K562 (cell line): ENCODE results near the gene TFEB. TPM values are rescaled to one million over a fixed set of nuclear protein-coding genes. Genes with fewer than 3 reads are reported as not detected.

Source experiments
- CBFA2T3 ChIP-seq: fragments of 450-650 bp; IDR thresholded peaks from 2 replicates; pipeline ENCODE4 v1.6.1; 2017
- E2F1 ChIP-seq: sonication (generic); formaldehyde crosslinking; IDR thresholded peaks from 2 replicates; pipeline ENCODE4 v1.8.1; 2023; ENCODE audit warnings: mild to moderate bottlenecking, missing genetic modification reagents, moderate library complexity
- E2F8 ChIP-seq: fragments of 450-650 bp; IDR thresholded peaks from 2 replicates; pipeline ENCODE4 v1.7.1; 2018; ENCODE audit warnings: mild to moderate bottlenecking, low read depth; ENCODE audit not compliant: partially characterized antibody
- GATAD2B ChIP-seq: fragments of 450-650 bp; IDR thresholded peaks from 2 replicates; pipeline ENCODE4 v1.6.1; 2017; ENCODE audit warnings: mild to moderate bottlenecking, borderline replicate concordance
- HDAC2 ChIP-seq: fragments of 450-650 bp; IDR thresholded peaks from 2 replicates; pipeline ENCODE4 v1.6.1; 2016; ENCODE audit warnings: mild to moderate bottlenecking
- MLX ChIP-seq, 2 experiments: fragments of 450-650 bp in 1 of 2; sonication (generic) in 1 of 2; formaldehyde crosslinking; conservative IDR thresholded peaks; 2 replicates each; pipeline versions ENCODE4 v1.4.0 to v1.8.1; 2020 to 2022; ENCODE audit warnings: mild to moderate bottlenecking in 1 of 2, missing genetic modification reagents in 1 of 2
- RBM17 ChIP-seq: fragments of 200-400 bp; formaldehyde crosslinking; IDR thresholded peaks from 2 replicates; pipeline ENCODE4 v1.6.1; 2017; ENCODE audit warnings: low read depth, mild to moderate bottlenecking, low read length, borderline replicate concordance
- RNF2 ChIP-seq: sonication (generic); IDR thresholded peaks from 2 replicates; pipeline ENCODE4 v1.6.1; 2016
- ZNF282 ChIP-seq: sonication (generic); formaldehyde crosslinking; IDR thresholded peaks from 2 replicates; pipeline ENCODE4 v1.8.1; 2023; ENCODE audit warnings: missing genetic modification reagents
- ZNF316 ChIP-seq: fragments of 450-650 bp; IDR thresholded peaks from 2 replicates; pipeline ENCODE4 v1.6.1; 2016
- ZNF512 ChIP-seq: IDR thresholded peaks from 2 replicates; pipeline ENCODE4 v1.6.1; 2016; ENCODE audit warnings: missing genetic modification characterization, missing compliant biosample characterization
- ZNF778 ChIP-seq: fragments of 450-650 bp; formaldehyde crosslinking; IDR thresholded peaks from 2 replicates; pipeline ENCODE4 v1.4.0; 2020; ENCODE audit warnings: mild to moderate bottlenecking, moderate library complexity
- polyA plus RNA-seq, 8 experiments: library from polyadenylated mRNA; depleted of rRNA in 4 of 8; stranded (reverse) in 5 of 8; unstranded in 3 of 8; fragments of >200 nt; fragmentation: Nextera tagmentation in 2 of 8; fragmentation: Illumina TruSeq in 1 of 8; extraction: Ambion mirVana in 2 of 8; extraction: Trizol in 1 of 8; gene quantifications; 2 replicates each; pipeline versions ENCODE4 v1.2.1 to v1.2.3, GENCODE V29; 2011 to 2014; ENCODE audit warnings: inconsistent platforms in 1 of 8, missing spikeins in 1 of 8
- total RNA-seq, 7 experiments: library from RNA; depleted of rRNA in 6 of 7; stranded (reverse); fragments of >200 nt in 6 of 7; fragmentation: Illumina TruSeq in 2 of 7; extraction: Trizol in 2 of 7; gene quantifications; 2 replicates each; pipeline versions ENCODE4 v1.2.1 to v1.2.3, GENCODE V29; 2011 to 2021; ENCODE audit warnings: low replicate concordance in 1 of 7
- TF ChIP-seq, protein P1 (sequence below), 2 experiments: IDR thresholded peaks in 1 of 2; conservative IDR thresholded peaks in 1 of 2; 2 replicates each; pipeline ENCODE4 v1.6.1; 2016; ENCODE audit warnings: low read depth in 2 of 2, mild to moderate bottlenecking in 1 of 2, missing compliant biosample characterization in 1 of 2, missing genetic modification characterization in 1 of 2, moderate library complexity in 1 of 2
- TF ChIP-seq, protein P2 (sequence below): fragments of 200-800 bp; sonication (Bioruptor generic); IDR thresholded peaks from 2 replicates; pipeline ENCODE4 v1.6.1; 2017; ENCODE audit warnings: missing genetic modification characterization, missing compliant biosample characterization
- TF ChIP-seq, protein P3 (sequence below): fragments of 450-650 bp; formaldehyde crosslinking; IDR thresholded peaks from 2 replicates; pipeline ENCODE4 v1.4.0; 2020; ENCODE audit warnings: mild to moderate bottlenecking

The TFEB gene
- total and polyA plus RNA-seq, 9 of the 15 experiments (the other 6 are each of a cell fraction or from before 2014, with no cell fraction given) = 0.04 to 4.7 (median 2.0) TPM

GRCh38 chr6:41768545-41769308 lies 33.3 kb upstream of the TFEB start (continued):
- TF ChIP-seq E2F8 (no peak), ZNF316 (peak; percentile 44; the same call in 1 of the 2 replicates), GATAD2B (no peak), MLX (CRISPR knock-in tag; conservative IDR thresholded peaks at IDR 0.05) (no peak), ZNF778 (CRISPR knock-in tag) (no peak), E2F1 (CRISPR knock-in tag) (no peak), RBM17 (no peak), ZNF512 (tag) (no peak), HDAC2 (peak; percentile 60; the same call in 1 of the 2 replicates), CBFA2T3 (peak; percentile 32; the same call in 1 of the 2 replicates), RNF2 (no peak), ZNF282 (CRISPR knock-in tag) (no peak)
- TF ChIP-seq, protein P1, sequence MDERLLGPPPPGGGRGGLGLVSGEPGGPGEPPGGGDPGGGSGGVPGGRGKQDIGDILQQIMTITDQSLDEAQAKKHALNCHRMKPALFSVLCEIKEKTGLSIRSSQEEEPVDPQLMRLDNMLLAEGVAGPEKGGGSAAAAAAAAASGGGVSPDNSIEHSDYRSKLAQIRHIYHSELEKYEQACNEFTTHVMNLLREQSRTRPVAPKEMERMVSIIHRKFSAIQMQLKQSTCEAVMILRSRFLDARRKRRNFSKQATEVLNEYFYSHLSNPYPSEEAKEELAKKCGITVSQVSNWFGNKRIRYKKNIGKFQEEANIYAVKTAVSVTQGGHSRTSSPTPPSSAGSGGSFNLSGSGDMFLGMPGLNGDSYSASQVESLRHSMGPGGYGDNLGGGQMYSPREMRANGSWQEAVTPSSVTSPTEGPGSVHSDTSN (CRISPR knock-in tag; IDR thresholded peaks at IDR 0.05; ENCODE audit: low read depth) = no peak
- TF ChIP-seq, protein P1 (tag; conservative IDR thresholded peaks at IDR 0.05; ENCODE audit: low read depth) = no peak
- TF ChIP-seq, protein P2, sequence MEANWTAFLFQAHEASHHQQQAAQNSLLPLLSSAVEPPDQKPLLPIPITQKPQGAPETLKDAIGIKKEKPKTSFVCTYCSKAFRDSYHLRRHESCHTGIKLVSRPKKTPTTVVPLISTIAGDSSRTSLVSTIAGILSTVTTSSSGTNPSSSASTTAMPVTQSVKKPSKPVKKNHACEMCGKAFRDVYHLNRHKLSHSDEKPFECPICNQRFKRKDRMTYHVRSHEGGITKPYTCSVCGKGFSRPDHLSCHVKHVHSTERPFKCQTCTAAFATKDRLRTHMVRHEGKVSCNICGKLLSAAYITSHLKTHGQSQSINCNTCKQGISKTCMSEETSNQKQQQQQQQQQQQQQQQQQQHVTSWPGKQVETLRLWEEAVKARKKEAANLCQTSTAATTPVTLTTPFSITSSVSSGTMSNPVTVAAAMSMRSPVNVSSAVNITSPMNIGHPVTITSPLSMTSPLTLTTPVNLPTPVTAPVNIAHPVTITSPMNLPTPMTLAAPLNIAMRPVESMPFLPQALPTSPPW (CRISPR knock-in tag) = peak; percentile 73
- TF ChIP-seq, protein P3, sequence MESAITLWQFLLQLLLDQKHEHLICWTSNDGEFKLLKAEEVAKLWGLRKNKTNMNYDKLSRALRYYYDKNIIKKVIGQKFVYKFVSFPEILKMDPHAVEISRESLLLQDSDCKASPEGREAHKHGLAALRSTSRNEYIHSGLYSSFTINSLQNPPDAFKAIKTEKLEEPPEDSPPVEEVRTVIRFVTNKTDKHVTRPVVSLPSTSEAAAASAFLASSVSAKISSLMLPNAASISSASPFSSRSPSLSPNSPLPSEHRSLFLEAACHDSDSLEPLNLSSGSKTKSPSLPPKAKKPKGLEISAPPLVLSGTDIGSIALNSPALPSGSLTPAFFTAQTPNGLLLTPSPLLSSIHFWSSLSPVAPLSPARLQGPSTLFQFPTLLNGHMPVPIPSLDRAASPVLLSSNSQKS (CRISPR knock-in tag) = no peak
